OCI-LY1 (cell line): ENCODE measurements around the gene ADCY7.

Experiments used
- H2AFZ ChIP-seq: fragments of 200-600 bp; sonication (generic), shearing (Covaris generic); 2 replicates; pipeline ENCODE4 v1.6.0; 2014; ENCODE audit warnings: antibody characterized with exemption, mild to moderate bottlenecking, low read length
- H3F3A ChIP-seq: fragments of 200-600 bp; sonication (generic), shearing (Covaris generic); 2 replicates; pipeline ENCODE4 v1.6.0; 2014; ENCODE audit warnings: mild to moderate bottlenecking, antibody characterized with exemption, low read length, moderate library complexity; ENCODE audit not compliant: insufficient read depth
- H3K27ac ChIP-seq: fragments of 200-600 bp; sonication (generic); 2 replicates; pipeline ENCODE4 v1.5.1; 2014; ENCODE audit warnings: low read length, mixed run types, mild to moderate bottlenecking, low read depth; ENCODE audit not compliant: poor library complexity, severe bottlenecking
- H3K27me3 ChIP-seq: fragments of 200-600 bp; sonication (generic); 2 replicates; pipeline ENCODE4 v1.6.0; 2014; ENCODE audit warnings: antibody characterized with exemption, mild to moderate bottlenecking, low read length, moderate library complexity; ENCODE audit not compliant: insufficient read depth
- H3K36me3 ChIP-seq: fragments of 200-600 bp; sonication (generic); 2 replicates; pipeline ENCODE4 v1.6.1; 2014; ENCODE audit warnings: mild to moderate bottlenecking, antibody characterized with exemption, low read length, moderate library complexity, mixed read lengths; ENCODE audit not compliant: insufficient read depth
- H3K4me1 ChIP-seq: fragments of 200-600 bp; sonication (generic); 2 replicates; pipeline ENCODE4 v1.5.1; 2014; ENCODE audit warnings: mild to moderate bottlenecking, low read length, moderate library complexity; ENCODE audit not compliant: insufficient read depth, severe bottlenecking
- H3K4me2 ChIP-seq: fragments of 200-600 bp; sonication (generic), shearing (Covaris generic); 2 replicates; pipeline ENCODE4 v1.6.1; 2014; ENCODE audit warnings: low read length
- H3K4me3 ChIP-seq: fragments of 200-600 bp; sonication (generic); 2 replicates; pipeline ENCODE4 v1.5.1; 2014; ENCODE audit warnings: low read length, low read depth, mild to moderate bottlenecking, mixed read lengths; ENCODE audit not compliant: poor library complexity, severe bottlenecking
- H3K79me2 ChIP-seq: fragments of 200-600 bp; shearing (Covaris generic); 2 replicates; pipeline ENCODE4 v1.6.1; 2016; ENCODE audit warnings: mixed run types, low read length, mixed read lengths; ENCODE audit not compliant: insufficient read depth
- H3K9ac ChIP-seq: fragments of 200-600 bp; sonication (generic), shearing (Covaris generic); 2 replicates; pipeline ENCODE4 v1.6.1; 2014; ENCODE audit warnings: mild to moderate bottlenecking, low read length, mixed read lengths
- H3K9me2 ChIP-seq: fragments of 200-600 bp; sonication (generic), shearing (Covaris generic); 2 replicates; pipeline ENCODE4 v1.6.1; 2014; ENCODE audit warnings: low read depth, mild to moderate bottlenecking, low read length, mixed read lengths
- H3K9me3 ChIP-seq: fragments of 200-600 bp; shearing (Covaris generic); 2 replicates; pipeline ENCODE4 v1.6.1; 2014; ENCODE audit warnings: low read length, mixed read lengths
- H4K20me1 ChIP-seq: fragments of 200-600 bp; sonication (generic), shearing (Covaris generic); 2 replicates; pipeline ENCODE4 v1.6.0; 2016; ENCODE audit warnings: mild to moderate bottlenecking, low read length; ENCODE audit not compliant: insufficient read depth
- EZH2 ChIP-seq: fragments of 200-600 bp; sonication (generic), shearing (Covaris generic); IDR thresholded peaks from 2 replicates; pipeline ENCODE4 v1.8.0; 2017; ENCODE audit warnings: borderline replicate concordance, mixed run types, mild to moderate bottlenecking, antibody characterized with exemption, low read length, moderate library complexity, mixed read lengths
- TF ChIP-seq, protein P1 (sequence below): fragments of 200-600 bp; sonication (generic), shearing (Covaris generic); IDR thresholded peaks from 2 replicates; pipeline ENCODE4 v1.5.1; 2017; ENCODE audit warnings: mild to moderate bottlenecking, antibody characterized with exemption, low read length, moderate library complexity, mixed read lengths

Gene ADCY7

DNA sequence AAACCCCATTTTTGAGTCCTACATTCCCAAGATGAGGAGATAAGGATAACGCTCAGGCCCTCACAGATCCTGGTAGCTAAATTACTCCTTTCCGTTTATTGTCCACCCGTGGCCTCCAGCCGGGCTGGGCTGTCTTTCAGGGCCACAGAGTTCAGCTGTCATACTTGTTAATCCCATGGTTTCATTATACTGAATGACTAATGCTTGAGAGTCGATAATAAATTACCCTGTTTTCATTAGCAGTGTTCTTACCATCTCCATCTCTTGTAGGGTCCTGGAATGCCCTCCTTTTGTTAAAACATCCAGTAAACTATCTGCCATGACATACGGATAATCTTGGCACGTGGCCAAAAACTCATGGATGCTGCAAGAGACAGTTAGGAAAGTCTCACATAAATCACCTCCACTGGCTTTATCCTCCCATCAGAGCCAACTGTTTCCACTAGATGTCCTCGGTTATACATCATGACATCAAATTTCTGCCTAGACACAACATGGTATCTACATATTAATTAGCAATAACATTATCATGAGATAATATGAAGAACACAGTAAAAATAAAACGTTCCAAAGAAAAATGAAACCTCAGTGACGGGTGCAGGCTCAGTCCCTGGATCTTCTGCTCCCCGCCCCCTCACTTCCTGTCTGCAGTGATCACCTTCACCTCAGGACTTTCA lies 57.1 kb downstream of the ADCY7 start:
- H3K4me3 ChIP-seq = no peak overlapping the region
- H3K36me3 ChIP-seq = peaks cover 95% of the 10 kb centered on the region; the same call in 1 of the 2 replicates
- H4K20me1 ChIP-seq = no peaks in the 10 kb centered on the region
- H3K4me2 ChIP-seq = no peak overlapping the region
- H3K9me2 ChIP-seq = no peaks in the 10 kb centered on the region
- H3K9ac ChIP-seq = no peak overlapping the region
- H3K79me2 ChIP-seq = no peaks in the 10 kb centered on the region
- no peak overlapping the region for H3K27ac ChIP-seq
- H3K27me3 ChIP-seq = no peaks in the 10 kb centered on the region
- no peak overlapping the region for H2AFZ ChIP-seq
- peaks cover 5% of the 10 kb centered on the region for H3K4me1 ChIP-seq
- no peak for TF ChIP-seq EZH2
- TF ChIP-seq, protein P1, sequence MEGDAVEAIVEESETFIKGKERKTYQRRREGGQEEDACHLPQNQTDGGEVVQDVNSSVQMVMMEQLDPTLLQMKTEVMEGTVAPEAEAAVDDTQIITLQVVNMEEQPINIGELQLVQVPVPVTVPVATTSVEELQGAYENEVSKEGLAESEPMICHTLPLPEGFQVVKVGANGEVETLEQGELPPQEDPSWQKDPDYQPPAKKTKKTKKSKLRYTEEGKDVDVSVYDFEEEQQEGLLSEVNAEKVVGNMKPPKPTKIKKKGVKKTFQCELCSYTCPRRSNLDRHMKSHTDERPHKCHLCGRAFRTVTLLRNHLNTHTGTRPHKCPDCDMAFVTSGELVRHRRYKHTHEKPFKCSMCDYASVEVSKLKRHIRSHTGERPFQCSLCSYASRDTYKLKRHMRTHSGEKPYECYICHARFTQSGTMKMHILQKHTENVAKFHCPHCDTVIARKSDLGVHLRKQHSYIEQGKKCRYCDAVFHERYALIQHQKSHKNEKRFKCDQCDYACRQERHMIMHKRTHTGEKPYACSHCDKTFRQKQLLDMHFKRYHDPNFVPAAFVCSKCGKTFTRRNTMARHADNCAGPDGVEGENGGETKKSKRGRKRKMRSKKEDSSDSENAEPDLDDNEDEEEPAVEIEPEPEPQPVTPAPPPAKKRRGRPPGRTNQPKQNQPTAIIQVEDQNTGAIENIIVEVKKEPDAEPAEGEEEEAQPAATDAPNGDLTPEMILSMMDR = no peak
- no peaks in the 10 kb centered on the region for H3K9me3 ChIP-seq
- no peaks in the 10 kb centered on the region for H3F3A ChIP-seq

DNA sequence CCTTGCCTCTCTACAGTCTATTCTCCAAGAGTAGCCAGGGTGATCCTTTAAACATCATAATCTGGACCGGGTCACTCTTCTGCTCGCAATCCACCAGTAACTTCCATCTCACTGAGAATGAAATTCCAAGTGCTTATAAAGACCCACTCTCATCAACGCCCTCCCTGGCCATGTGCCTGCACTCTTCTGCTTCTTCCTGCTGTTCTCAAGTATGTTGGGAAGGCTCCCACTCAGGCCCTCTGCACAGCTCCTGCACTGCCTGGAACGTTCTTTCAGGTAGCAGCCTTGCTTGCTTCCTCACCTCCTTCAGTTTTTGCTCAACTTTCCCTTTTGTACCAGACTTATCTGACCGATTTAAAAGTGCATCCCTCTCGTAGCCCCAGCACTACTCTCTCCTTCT lies 58.0 kb downstream of the ADCY7 start:
- Histone ChIP-seq H3K27ac (no peak overlapping the region), H3K9me3 (no peaks in the 10 kb centered on the region), H2AFZ (no peak overlapping the region), H3K4me2 (no peak overlapping the region), H3K79me2 (no peaks in the 10 kb centered on the region), H3K4me1 (peaks cover 5% of the 10 kb centered on the region), H3K9ac (no peak overlapping the region), H4K20me1 (no peaks in the 10 kb centered on the region), H3K27me3 (no peaks in the 10 kb centered on the region), H3K4me3 (no peak overlapping the region), H3F3A (no peaks in the 10 kb centered on the region), H3K9me2 (no peaks in the 10 kb centered on the region), H3K36me3 (peaks cover 95% of the 10 kb centered on the region; the same call in 1 of the 2 replicates)
- TF ChIP-seq, protein P1 = no peak
- TF ChIP-seq EZH2 = no peak

DNA sequence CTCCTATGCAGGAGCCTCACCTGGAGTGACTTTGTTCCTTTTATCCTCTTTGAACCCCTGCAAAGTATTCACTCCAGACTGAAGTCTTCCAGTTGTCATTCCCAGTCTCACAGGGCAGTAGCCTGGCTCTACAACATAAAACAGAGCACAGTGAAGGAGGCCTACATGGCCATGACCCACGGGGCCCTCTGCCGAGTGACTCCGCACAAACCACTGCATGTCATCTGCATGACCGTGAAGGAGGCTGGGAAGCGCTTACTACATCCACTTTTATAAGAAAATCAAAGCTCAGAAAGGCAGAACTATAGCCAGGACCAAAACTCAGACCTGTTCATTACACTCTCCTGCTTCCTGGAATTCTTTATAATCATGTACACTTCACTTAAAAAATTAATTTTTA lies 59.9 kb downstream of the ADCY7 start:
- Histone ChIP-seq H3K9ac (no peak overlapping the region), H3K36me3 (peaks cover 85% of the 10 kb centered on the region; the same call in 1 of the 2 replicates), H3K9me2 (no peaks in the 10 kb centered on the region), H3K79me2 (no peaks in the 10 kb centered on the region), H3K4me3 (no peak overlapping the region), H3K27me3 (no peaks in the 10 kb centered on the region), H3K9me3 (no peaks in the 10 kb centered on the region), H3F3A (no peaks in the 10 kb centered on the region), H2AFZ (no peak overlapping the region), H3K4me1 (peaks cover 5% of the 10 kb centered on the region), H3K27ac (no peak overlapping the region), H4K20me1 (no peaks in the 10 kb centered on the region), H3K4me2 (no peak overlapping the region)
- TF ChIP-seq EZH2 = no peak
- TF ChIP-seq, protein P1 = no peak
